Tibial nerve (tissue), 3 donors: Measurements from ENCODE around the gene ELMO1.

Experiments
- POLR2A ChIP-seq, 2 donors: fragments of 450-650 bp; IDR thresholded peaks; one replicate each; pipeline ENCODE4 v1.6.1; 2017; ENCODE audit warnings: antibody characterized with exemption in 2 of 2, mild to moderate bottlenecking in 2 of 2, moderate library complexity in 2 of 2
- TF ChIP-seq, protein P1 (sequence below), 5 experiments: fragments of 200-600 bp in 3 of 5; fragments of 450-650 bp in 2 of 5; sonication (generic) in 3 of 5; IDR thresholded peaks; one replicate each; pipeline ENCODE4 v1.5.1; 2016 to 2019; ENCODE audit warnings: antibody characterized with exemption in 5 of 5, mild to moderate bottlenecking in 3 of 5, moderate library complexity in 2 of 5

DNA sequence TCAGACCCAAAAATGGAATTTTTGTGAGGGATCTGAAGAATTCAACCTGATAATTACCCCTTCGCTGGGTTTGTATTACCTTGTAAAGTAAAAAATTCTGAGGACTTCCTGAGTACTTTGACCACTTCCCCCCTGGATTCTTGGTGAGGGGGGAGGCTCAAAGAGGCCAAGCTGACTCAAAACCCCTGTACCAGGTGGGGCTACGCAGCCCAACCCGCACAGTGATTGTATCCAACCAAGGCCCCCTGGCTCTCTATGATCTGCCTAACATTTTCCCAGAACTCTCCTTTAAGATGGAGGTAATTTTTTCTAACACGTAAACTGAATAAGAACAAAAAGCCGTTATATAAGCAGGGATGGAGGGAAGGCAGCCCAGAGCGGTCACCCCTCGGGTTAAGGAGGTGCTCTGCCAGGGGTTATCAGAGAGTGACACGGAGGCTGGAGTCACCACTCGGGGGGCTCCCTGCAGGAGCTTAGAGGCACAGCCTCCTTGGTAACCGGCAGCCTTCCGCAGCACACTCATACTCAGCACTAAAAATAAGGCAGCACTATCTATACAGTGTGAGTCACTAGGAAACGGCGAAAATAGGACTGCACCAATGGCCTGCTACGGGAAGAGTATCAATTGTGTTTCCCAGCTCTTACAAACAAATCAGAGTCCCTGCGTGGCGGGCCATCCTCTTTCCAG is 255.4 kb downstream of the ELMO1 start:
- TF ChIP-seq, protein P1, sequence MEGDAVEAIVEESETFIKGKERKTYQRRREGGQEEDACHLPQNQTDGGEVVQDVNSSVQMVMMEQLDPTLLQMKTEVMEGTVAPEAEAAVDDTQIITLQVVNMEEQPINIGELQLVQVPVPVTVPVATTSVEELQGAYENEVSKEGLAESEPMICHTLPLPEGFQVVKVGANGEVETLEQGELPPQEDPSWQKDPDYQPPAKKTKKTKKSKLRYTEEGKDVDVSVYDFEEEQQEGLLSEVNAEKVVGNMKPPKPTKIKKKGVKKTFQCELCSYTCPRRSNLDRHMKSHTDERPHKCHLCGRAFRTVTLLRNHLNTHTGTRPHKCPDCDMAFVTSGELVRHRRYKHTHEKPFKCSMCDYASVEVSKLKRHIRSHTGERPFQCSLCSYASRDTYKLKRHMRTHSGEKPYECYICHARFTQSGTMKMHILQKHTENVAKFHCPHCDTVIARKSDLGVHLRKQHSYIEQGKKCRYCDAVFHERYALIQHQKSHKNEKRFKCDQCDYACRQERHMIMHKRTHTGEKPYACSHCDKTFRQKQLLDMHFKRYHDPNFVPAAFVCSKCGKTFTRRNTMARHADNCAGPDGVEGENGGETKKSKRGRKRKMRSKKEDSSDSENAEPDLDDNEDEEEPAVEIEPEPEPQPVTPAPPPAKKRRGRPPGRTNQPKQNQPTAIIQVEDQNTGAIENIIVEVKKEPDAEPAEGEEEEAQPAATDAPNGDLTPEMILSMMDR (IDR thresholded peaks at IDR 0.05), result no peak
- TF ChIP-seq POLR2A (IDR thresholded peaks at IDR 0.05), result no peak
